GM19324 (cell line): ENCODE data around the gene CTAG1A.
"Not testable (repeated sequence)": the region's sequence is repeated elsewhere in the genome, so short reads cannot be mapped to it uniquely, and the experiment has no call there.

Experiments
- ATAC-seq: cut with Tn5 transposase; IDR thresholded peaks from one replicate; pipeline ENCODE4 v1.9.1; 2021; ENCODE audit warnings: mild to moderate bottlenecking, moderate library complexity; ENCODE audit not compliant: unreplicated experiment, low FRiP score

Gene CTAG1A

GRCh38 chrX:154584585-154585183, at the start of gene CTAG1A:
CTAG1A (plus strand) TSS chrX:154585133; CDS start chrX:154585207, 74 bp downstream.
- not testable (repeated sequence) for ATAC-seq

GRCh38 chrX:154535892-154536291, 49.0 kb upstream of the CTAG1A start:
- ATAC-seq: no peak

GRCh38 chrX:154539077-154539476, 45.9 kb upstream of the CTAG1A start:
- no peak for ATAC-seq

GRCh38 chrX:154540365-154540764, 44.6 kb upstream of the CTAG1A start:
- not testable (repeated sequence) for ATAC-seq

- no peak for ATAC-seq
These were observed 43.9 kb upstream of the CTAG1A start for GRCh38 chrX:154540897-154541535.

GRCh38 chrX:154541589-154541895, 43.4 kb upstream of the CTAG1A start:
- ATAC-seq: no peak

GRCh38 chrX:154541896-154542722, 42.8 kb upstream of the CTAG1A start:
- ATAC-seq: no peak

- ATAC-seq: no peak
These were observed 42.1 kb upstream of the CTAG1A start for GRCh38 chrX:154542723-154543424.

GRCh38 chrX:154545673-154546274, 39.2 kb upstream of the CTAG1A start:
- ATAC-seq: no peak

- peak; percentile 66 for ATAC-seq
These were observed 38.3 kb upstream of the CTAG1A start, which contains the start of gene G6PD for GRCh38 chrX:154546354-154547244. G6PD (minus strand) TSS chrX:154546846; CDS start chrX:154546155, 691 bp downstream.

GRCh38 chrX:154547245-154548027, 37.5 kb upstream of the CTAG1A start, which contains the start of gene IKBKG:
IKBKG (plus strand) TSS chrX:154547620; CDS start chrX:154552003, 4,383 bp downstream.
- ATAC-seq: peak; percentile 80

- no peak for ATAC-seq
These were observed 37.0 kb upstream of the CTAG1A start for GRCh38 chrX:154548028-154548316.

- no peak for ATAC-seq
These were observed 35.2 kb upstream of the CTAG1A start for GRCh38 chrX:154549766-154550165.

GRCh38 chrX:154552112-154552806, 32.7 kb upstream of the CTAG1A start:
- not testable (repeated sequence) for ATAC-seq

GRCh38 chrX:154558060-154558690, 26.8 kb upstream of the CTAG1A start:
- ATAC-seq: not testable (repeated sequence)

- not testable (repeated sequence) for ATAC-seq
These were observed 26.0 kb upstream of the CTAG1A start for GRCh38 chrX:154558896-154559295.

- ATAC-seq: not testable (repeated sequence)
These were observed 24.6 kb upstream of the CTAG1A start for GRCh38 chrX:154560326-154560725.

GRCh38 chrX:154562295-154562694, 22.6 kb upstream of the CTAG1A start:
- not testable (repeated sequence) for ATAC-seq
